Measurements from ENCODE around the gene AMY1B.
"Not testable (repeated sequence)": the region's sequence is repeated elsewhere in the genome, so short reads cannot be mapped to it uniquely, and the experiment has no call there.

Gene AMY1B

DNA sequence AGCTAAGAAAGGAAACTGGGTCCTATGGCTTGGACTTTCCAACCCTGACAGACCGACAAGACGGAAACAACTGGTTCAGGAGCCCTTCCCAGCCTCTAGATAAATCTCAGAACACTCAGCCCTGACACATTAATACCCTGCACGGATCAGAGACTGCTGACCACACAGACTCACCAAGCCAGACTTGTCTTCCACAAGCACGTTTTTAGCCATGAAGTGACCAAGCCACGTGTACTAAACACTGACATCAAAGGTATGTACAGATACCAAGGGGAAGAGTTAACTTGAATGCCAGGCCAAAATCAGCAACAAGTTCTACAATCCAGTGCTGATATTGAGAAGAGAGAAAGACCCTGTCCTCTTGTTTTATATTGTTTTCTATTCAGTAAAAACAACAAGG lies at the start of gene AMY1B:
Gene AMY1B, minus strand, starts transcription at position 101 of the 400 bp plus-strand sequence. CDS start 571 bp downstream, outside the sequence.
- not testable (repeated sequence) for DNase-seq

DNA sequence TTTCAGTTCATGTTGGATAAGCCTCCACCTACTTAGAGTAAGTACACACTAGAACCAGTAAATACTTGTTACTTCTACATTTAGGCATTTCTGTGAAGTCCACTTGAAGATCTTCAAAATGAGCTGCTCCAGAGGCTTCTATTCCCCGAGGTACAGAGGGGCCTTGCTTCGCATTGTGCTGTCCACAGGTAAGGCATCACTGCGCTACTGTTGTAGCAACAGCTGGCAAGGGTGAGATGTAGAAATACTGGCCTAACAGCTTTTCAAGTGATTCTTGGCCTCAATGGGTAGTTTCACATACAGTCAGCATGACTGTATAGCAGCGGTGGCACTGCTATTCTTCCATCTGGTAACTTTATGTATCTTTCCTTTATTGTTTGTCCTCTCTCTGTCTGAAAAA lies 49.0 kb upstream of the AMY1B start:
- not testable (repeated sequence) for DNase-seq

- not testable (repeated sequence) for DNase-seq
These were observed 48.4 kb upstream of the AMY1B start for GRCh38 chr1:103744449-103744848.

DNA sequence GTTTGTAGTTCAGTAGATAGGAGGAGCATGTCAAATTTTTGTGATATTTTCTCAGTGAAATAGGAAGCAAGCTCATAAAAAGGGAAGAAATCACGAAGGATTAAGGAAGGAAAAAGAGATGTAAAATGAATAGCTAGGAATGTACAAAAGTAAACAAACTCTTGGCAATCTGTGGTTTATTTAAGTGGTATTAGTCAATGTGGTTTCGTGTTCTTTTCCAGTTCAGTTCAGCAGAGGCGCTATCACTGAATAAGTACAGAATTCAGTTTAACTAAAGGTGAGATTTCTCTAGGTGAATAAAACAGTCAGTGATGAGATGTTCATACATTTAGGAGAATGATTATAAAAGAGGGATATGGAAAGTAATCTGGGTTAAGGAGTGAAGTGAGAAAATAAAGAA lies 42.0 kb upstream of the AMY1B start:
- not testable (repeated sequence) for DNase-seq

- DNase-seq = not testable (repeated sequence)
These were observed 39.3 kb upstream of the AMY1B start for GRCh38 chr1:103735334-103735733.

- not testable (repeated sequence) for DNase-seq
These were observed 25.5 kb upstream of the AMY1B start for GRCh38 chr1:103721473-103721872.

DNA sequence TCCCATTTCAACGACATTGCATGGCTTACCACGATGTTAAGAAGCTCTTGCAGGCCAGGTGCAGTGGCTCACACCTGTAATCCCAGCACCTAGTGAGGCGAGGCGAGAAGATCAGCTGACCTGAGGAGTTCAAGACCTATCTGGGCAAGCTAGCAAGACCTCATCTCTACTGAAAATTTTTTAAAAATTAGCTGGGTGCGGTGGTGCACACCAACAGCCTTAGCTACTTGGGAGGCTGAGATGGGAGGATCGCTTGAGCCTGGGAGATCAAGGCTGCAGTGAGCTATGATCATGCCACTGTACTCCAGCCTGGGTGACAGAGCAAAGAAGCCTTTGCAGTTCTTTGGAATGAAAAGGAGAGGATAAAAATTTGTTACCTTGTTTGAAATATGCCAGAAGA lies 21.4 kb upstream of the AMY1B start:
- DNase-seq = not testable (repeated sequence)

DNA sequence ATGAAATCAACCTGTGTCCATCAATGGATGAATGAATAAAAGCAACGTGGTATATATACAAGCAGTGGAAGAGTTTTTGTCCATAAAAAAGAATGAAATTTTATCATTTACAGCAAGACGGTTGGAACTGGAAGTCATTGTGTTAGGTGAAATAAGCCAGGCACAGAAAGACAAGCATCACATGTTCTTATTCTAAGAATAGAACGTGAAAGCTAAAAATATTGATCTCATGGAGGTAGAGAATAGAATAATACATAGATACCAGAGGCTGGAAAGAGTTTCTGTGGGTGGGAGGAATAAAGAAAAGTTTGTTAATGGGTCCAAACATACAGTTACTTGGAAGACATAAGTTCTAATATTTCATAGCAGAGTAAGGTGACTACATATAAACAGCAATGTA lies 14.4 kb upstream of the AMY1B start:
- not testable (repeated sequence) for DNase-seq

DNA sequence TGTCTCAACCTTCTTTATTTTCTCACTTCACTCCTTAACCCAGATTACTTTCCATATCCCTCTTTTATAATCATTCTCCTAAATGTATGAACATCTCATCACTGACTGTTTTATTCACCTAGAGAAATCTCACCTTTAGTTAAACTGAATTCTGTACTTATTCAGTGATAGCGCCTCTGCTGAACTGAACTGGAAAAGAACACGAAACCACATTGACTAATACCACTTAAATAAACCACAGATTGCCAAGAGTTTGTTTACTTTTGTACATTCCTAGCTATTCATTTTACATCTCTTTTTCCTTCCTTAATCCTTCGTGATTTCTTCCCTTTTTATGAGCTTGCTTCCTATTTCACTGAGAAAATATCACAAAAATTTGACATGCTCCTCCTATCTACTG lies 11.7 kb upstream of the AMY1B start:
- not testable (repeated sequence) for DNase-seq

DNA sequence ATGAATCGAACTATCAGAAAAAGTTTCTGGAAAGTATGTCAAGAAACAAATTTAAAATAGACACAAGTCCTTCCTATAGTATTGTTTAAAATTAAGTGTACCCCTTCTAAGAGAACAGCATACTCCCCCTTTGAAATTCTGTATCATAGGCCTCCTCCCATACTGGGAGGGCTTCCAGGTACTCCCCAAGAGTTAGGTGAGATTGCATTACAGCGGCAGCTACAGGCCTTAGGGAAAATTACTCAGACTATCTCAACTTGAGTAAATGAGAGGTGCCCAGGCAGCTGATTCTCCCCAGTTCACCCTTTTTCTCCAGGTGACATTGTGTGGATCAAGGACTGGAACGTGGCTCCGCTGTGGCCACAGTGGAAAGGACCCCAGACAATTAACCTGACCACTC lies 5.2 kb upstream of the AMY1B start:
- not testable (repeated sequence) for DNase-seq

DNA sequence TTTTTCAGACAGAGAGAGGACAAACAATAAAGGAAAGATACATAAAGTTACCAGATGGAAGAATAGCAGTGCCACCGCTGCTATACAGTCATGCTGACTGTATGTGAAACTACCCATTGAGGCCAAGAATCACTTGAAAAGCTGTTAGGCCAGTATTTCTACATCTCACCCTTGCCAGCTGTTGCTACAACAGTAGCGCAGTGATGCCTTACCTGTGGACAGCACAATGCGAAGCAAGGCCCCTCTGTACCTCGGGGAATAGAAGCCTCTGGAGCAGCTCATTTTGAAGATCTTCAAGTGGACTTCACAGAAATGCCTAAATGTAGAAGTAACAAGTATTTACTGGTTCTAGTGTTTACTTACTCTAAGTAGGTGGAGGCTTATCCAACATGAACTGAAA lies 4.7 kb upstream of the AMY1B start:
- not testable (repeated sequence) for DNase-seq

DNA sequence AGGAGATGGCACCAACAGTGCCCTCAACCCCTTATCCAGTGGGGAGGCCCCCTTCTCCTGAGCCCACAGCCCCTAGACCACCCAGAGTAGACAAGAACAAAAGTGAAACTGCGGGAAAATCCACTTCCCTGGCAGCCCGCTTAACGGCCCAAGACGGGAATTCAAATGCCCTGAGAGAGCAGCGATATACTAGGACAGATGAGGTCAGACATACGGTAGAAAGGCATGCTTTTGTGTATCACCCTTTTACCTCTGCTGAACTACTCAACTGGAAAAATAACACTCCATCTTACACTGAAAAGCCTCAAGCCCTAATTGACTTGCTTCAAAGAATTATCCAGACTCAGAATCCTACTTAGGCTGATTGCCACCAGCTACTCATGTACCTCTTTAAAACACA lies 1.4 kb upstream of the AMY1B start:
- DNase-seq = not testable (repeated sequence)

DNA sequence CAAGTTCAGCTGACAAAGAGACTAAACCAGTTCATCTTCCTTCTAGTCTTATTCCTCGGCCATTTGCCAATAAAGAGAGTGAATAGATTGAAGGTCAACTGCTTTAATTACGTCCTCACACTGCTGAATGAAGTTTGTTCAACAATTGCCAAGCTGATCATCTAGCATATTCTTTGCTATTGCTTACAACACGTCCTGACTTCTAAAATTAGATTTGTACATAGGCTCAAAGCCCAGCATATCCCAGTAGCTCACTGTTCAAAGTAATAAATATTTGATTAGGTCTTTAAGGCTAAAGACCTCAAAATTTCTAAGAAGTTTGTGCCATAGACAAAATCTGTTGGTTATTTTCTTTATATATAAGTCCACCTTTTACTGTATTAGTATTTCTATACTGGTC lies 19.7 kb downstream of the AMY1B start:
- DNase-seq = not testable (repeated sequence)

- not testable (repeated sequence) for DNase-seq
These were observed 40.5 kb downstream of the AMY1B start, which contains the start of gene AMY1A for GRCh38 chr1:103655460-103655859. AMY1A (plus strand) TSS chr1:103655760; CDS start chr1:103656331, 571 bp downstream.

GRCh38 chr1:103654133-103654532 lies 41.9 kb downstream of the AMY1B start:
- DNase-seq = not testable (repeated sequence)

DNA sequence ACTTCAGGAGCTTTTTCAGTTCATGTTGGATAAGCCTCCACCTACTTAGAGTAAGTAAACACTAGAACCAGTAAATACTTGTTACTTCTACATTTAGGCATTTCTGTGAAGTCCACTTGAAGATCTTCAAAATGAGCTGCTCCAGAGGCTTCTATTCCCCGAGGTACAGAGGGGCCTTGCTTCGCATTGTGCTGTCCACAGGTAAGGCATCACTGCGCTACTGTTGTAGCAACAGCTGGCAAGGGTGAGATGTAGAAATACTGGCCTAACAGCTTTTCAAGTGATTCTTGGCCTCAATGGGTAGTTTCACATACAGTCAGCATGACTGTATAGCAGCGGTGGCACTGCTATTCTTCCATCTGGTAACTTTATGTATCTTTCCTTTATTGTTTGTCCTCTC lies 45.1 kb downstream of the AMY1B start:
- DNase-seq = not testable (repeated sequence)

DNA sequence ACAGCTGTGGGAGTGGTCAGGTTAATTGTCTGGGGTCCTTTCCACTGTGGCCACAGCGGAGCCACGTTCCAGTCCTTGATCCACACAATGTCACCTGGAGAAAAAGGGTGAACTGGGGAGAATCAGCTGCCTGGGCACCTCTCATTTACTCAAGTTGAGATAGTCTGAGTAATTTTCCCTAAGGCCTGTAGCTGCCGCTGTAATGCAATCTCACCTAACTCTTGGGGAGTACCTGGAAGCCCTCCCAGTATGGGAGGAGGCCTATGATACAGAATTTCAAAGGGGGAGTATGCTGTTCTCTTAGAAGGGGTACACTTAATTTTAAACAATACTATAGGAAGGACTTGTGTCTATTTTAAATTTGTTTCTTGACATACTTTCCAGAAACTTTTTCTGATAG lies 45.7 kb downstream of the AMY1B start:
- not testable (repeated sequence) for DNase-seq

- DNase-seq = not testable (repeated sequence)
These were observed 52.1 kb downstream of the AMY1B start for GRCh38 chr1:103643908-103644307.

DNA sequence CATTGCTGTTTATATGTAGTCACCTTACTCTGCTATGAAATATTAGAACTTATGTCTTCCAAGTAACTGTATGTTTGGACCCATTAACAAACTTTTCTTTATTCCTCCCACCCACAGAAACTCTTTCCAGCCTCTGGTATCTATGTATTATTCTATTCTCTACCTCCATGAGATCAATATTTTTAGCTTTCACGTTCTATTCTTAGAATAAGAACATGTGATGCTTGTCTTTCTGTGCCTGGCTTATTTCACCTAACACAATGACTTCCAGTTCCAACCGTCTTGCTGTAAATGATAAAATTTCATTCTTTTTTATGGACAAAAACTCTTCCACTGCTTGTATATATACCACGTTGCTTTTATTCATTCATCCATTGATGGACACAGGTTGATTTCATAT lies 54.8 kb downstream of the AMY1B start:
- DNase-seq = not testable (repeated sequence)
